HS-27A (cell line): ENCODE results near the gene SPIB.

ENCODE experiments used
- DNase-seq: peaks from one replicate; pipeline ENCODE4 v3.0.0-alpha.2; 2012; ENCODE audit warnings: low read depth, missing footprints

Gene SPIB

GRCh38 chr19:50392759-50393158 lies 26.0 kb upstream of the SPIB start:
- no peak for DNase-seq

GRCh38 chr19:50393589-50393988 lies 25.1 kb upstream of the SPIB start:
- no peak for DNase-seq

DNA sequence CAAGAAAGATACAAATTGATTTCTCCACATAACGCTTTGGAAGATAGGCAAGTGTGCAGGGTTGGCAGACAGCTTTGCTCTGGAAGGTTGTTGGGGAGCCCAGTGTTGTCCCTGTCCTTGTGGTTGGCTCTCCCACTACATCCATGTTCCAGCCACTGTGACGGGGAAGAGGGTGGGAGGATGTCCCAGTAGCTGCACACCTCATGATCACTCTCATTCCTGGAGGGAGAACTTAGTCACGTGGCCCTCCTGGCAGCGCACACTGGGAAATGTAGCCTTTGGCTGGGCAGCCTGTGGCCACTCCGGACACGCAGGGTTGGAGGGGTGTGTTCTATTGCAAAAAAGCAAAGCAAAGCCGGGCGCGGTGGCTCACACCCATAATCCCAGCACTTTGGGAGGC lies 24.7 kb upstream of the SPIB start:
- no peak for DNase-seq

- no peak for DNase-seq
These were observed 19.9 kb upstream of the SPIB start for GRCh38 chr19:50398675-50399367.

GRCh38 chr19:50399368-50399745 lies 19.4 kb upstream of the SPIB start:
- DNase-seq, result no peak

DNA sequence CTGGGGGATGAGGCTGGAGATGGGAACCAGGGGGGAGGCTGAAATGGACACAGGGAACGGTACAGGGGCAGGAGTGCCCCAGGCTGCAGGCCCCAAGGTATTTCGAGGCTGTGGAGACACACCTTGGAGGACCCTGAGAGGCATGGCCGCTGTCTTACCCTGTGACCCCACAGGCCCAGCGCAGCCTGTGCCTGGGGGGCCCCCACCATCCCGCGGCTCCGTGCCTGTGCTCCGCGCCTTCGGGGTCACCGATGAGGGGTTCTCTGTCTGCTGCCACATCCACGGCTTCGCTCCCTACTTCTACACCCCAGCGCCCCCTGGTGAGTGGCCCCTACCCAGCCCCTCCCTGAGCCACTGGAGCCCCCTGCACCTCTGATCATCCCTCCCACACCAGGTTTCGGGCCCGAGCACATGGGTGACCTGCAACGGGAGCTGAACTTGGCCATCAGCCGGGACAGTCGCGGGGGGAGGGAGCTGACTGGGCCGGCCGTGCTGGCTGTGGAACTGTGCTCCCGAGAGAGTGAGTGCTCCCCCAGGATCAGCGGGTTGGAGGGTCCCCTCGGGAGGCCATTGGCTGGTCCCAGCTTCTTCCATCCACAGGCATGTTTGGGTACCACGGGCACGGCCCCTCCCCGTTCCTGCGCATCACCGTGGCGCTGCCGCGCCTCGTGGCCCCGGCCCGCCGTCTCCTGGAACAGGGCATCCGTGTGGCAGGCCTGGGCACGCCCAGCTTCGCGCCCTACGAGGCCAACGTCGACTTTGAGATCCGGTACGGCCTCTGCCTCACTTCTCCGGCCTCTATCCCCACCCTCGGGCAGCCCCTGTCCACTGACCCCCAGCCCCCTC lies 16.9 kb upstream of the SPIB start:
- DNase-seq, result no peak

GRCh38 chr19:50402544-50403301 lies 16.0 kb upstream of the SPIB start:
- no peak for DNase-seq

DNA sequence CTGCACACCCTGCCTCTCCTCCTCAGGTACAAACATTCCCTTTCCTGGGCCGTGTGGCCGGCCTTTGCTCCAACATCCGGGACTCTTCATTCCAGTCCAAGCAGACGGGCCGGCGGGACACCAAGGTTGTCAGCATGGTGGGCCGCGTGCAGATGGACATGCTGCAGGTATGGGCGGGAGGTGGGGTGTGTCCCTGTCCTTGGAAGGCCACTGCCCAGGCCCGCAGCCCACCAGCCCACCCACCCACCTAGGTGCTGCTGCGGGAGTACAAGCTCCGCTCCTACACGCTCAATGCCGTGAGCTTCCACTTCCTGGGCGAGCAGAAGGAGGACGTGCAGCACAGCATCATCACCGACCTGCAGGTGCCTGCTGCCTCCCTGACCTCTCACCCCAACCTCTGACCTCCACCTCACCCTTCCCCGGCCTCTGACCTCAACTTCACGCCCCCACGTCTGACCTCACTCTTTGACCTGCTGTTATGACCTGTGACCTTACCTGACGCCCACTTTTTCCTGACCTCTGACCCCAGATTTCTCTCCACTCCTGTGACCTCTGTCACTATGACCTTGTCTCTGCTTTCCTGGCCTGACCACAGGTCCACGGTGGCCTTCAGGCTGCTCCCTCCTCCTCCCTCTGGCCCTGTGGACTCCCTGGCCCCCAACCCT lies 12.4 kb upstream of the SPIB start:
- DNase-seq, result no peak

GRCh38 chr19:50406829-50407228 lies 11.9 kb upstream of the SPIB start:
- DNase-seq, result no peak

DNA sequence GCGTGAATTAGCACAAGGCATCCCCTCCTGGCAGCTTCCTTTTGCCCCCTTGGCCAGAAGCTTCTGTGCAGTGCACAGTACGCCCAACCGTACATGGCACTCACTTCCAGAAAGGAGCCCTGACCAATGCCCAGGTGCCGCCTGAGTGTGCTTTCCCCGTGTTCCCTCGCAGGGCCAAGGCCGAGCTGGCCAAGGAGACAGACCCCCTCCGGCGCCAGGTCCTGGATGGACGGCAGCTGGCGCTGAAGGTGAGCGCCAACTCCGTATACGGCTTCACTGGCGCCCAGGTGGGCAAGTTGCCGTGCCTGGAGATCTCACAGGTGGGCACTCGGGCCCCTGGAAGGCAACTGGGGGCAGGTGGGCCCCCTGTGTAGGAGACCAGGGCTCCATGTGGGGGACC lies 9.4 kb upstream of the SPIB start:
- no peak for DNase-seq

- no peak for DNase-seq
These were observed 8.6 kb upstream of the SPIB start for GRCh38 chr19:50410109-50410508.

GRCh38 chr19:50412419-50412818 lies 6.3 kb upstream of the SPIB start:
- DNase-seq, result no peak

DNA sequence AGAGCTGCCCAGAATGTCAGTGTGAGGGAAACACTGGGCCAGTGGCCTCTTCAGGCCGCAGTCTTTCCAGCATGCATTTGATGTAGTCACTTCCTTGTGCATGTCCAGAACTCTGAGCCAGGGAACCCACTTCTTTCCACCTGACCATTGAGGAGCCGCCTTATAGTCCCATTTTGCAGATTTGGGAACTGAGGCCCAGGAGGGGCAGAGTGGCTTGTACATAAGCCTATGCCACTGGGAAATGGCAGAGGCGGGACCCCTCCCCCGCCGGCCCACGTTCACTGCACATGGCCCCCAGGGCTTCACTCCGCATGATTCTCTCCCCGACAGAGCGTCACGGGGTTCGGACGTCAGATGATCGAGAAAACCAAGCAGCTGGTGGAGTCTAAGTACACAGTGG lies 5.6 kb upstream of the SPIB start:
- no peak for DNase-seq

GRCh38 chr19:50413531-50413930 lies 5.2 kb upstream of the SPIB start:
- no peak for DNase-seq

DNA sequence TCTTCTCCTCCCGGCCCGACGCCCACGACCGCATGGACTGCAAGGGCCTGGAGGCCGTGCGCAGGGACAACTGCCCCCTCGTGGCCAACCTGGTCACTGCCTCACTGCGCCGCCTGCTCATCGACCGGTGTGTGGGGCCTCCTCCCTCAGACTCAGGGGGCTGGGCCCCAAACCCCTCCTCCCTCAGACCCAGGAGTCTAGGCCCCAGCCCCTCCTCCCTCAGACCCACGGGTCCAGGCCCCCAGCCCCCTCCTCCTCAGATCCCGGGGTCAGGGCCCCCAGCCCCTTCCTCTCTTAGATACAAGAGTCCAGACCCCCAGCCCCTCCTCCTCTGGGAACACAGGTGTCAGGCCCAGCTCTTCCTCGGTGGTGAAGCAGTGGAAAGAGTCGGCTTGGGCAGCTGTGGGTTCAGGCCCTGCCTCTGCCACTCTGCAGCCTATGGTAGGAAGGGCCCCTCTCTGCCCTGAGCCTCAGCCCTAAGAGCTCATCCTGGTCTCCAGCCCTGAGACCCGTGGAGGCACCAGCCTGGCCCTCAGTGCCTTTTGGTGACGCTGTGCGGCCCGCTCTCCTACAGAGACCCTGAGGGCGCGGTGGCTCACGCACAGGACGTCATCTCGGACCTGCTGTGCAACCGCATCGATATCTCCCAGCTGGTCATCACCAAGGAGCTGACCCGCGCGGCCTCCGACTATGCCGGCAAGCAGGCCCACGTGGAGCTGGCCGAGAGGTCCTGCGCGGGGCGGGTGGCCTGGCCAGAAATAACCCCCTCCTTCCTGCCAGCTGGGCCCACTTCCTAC lies 3.7 kb upstream of the SPIB start:
- DNase-seq, result no peak

DNA sequence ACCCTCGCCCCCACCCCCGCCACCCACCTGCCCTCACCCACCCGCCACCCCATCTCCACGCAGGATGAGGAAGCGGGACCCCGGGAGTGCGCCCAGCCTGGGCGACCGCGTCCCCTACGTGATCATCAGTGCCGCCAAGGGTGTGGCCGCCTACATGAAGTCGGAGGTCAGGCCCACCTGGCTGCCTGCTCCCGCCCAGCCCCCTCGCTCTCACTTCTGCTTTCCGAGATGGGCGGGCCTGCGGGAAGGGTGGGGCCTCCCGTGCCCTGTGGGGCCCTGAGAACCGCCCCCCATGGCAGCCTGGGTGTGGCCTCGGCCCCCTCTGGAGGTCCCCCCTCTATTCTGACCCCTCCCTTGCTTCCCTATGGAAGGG lies 3.1 kb upstream of the SPIB start:
- DNase-seq, result no peak

- DNase-seq, result no peak
These were observed 2.4 kb upstream of the SPIB start for GRCh38 chr19:50416034-50416977.

GRCh38 chr19:50417111-50418081 lies 1.3 kb upstream of the SPIB start:
- DNase-seq, result no peak

GRCh38 chr19:50419022-50419579 lies 363 bp downstream of the SPIB start:
- DNase-seq, result no peak
